HG03565 (cell line): Measurements from ENCODE around the gene DOCK8.

Experiments
- ATAC-seq: cut with Tn5 transposase; IDR thresholded peaks from one replicate; pipeline ENCODE4 v1.9.1; 2021; ENCODE audit warnings: mild to moderate bottlenecking, moderate library complexity; ENCODE audit not compliant: unreplicated experiment

The DOCK8 gene

GRCh38 chr9:487429-487828 is 272.8 kb downstream of the DOCK8 start:
- no peak for ATAC-seq

- ATAC-seq, result no peak
Measured at GRCh38 chr9:488448-488847, 273.8 kb downstream of the DOCK8 start.

- no peak for ATAC-seq
Measured at GRCh38 chr9:489198-490197, 274.8 kb downstream of the DOCK8 start.

- ATAC-seq, result no peak
Measured at GRCh38 chr9:494764-495163, 280.1 kb downstream of the DOCK8 start.

- no peak for ATAC-seq
Measured at GRCh38 chr9:495739-496138, 281.1 kb downstream of the DOCK8 start.

- ATAC-seq, result no peak
Measured at GRCh38 chr9:503326-503725, 288.7 kb downstream of the DOCK8 start.

- ATAC-seq, result peak; percentile 69
Measured at GRCh38 chr9:503881-504852, 289.5 kb downstream of the DOCK8 start, which contains the start of gene KANK1. KANK1 (plus strand) TSS chr9:504695.

- ATAC-seq, result peak; percentile 13
Measured at GRCh38 chr9:504921-505740, 290.5 kb downstream of the DOCK8 start.

- ATAC-seq, result no peak
Measured at GRCh38 chr9:505741-506059, 291.0 kb downstream of the DOCK8 start.

- ATAC-seq, result no peak
Measured at GRCh38 chr9:506281-506680, 291.6 kb downstream of the DOCK8 start.

GRCh38 chr9:511861-512260 is 297.2 kb downstream of the DOCK8 start:
- ATAC-seq, result no peak

- ATAC-seq, result no peak
Measured at GRCh38 chr9:512555-513272, 298.0 kb downstream of the DOCK8 start.
